Stimulated activated naive B cell treated with anti-CD40 and anti-IgM and Interleukin-4, amounts not matched to agents 10 μg/mL and 1 μg/mL and 100 μg/mL, for 72 hours (primary cell): ENCODE data around the gene MYZAP.
A peak's percentile ranks its signal among the peaks of the same experiment; 100 is the strongest.

Experiments
- ATAC-seq, 2 donors: fragments of 150-1000 bp; cut with Tn5 transposase; replicated peaks; 2 replicates each; pipeline ENCODE4 v1.10.0; 2021; ENCODE audit warnings: moderate library complexity in 1 of 2
- DNase-seq: peaks from one replicate; pipeline ENCODE4 v3.0.0; 2021
- H3K27ac Mint-ChIP-seq: one replicate; pipeline ENCODE4 v1.8.0; 2022; ENCODE audit warnings: mild to moderate bottlenecking, mixed read lengths
- H3K27me3 Mint-ChIP-seq, 2 donors: one replicate each; pipeline ENCODE4 v1.8.0; 2022; ENCODE audit warnings: mixed read lengths in 2 of 2
- H3K36me3 Mint-ChIP-seq, 2 donors: one replicate each; pipeline ENCODE4 v1.8.0; 2022; ENCODE audit warnings: mixed read lengths in 2 of 2, mild to moderate bottlenecking in 1 of 2
- H3K4me1 Mint-ChIP-seq, 2 donors: one replicate each; pipeline ENCODE4 v1.8.0; 2022; ENCODE audit warnings: mixed read lengths in 2 of 2, mild to moderate bottlenecking in 1 of 2
- H3K4me3 Mint-ChIP-seq, 2 donors: one replicate each; pipeline ENCODE4 v1.8.0; 2022; ENCODE audit warnings: mild to moderate bottlenecking in 2 of 2, mixed read lengths in 2 of 2, moderate library complexity in 1 of 2
- H3K9me3 Mint-ChIP-seq, 2 donors: one replicate each; pipeline ENCODE4 v1.8.0; 2022; ENCODE audit warnings: mixed read lengths in 2 of 2, mild to moderate bottlenecking in 1 of 2

The MYZAP gene

DNA sequence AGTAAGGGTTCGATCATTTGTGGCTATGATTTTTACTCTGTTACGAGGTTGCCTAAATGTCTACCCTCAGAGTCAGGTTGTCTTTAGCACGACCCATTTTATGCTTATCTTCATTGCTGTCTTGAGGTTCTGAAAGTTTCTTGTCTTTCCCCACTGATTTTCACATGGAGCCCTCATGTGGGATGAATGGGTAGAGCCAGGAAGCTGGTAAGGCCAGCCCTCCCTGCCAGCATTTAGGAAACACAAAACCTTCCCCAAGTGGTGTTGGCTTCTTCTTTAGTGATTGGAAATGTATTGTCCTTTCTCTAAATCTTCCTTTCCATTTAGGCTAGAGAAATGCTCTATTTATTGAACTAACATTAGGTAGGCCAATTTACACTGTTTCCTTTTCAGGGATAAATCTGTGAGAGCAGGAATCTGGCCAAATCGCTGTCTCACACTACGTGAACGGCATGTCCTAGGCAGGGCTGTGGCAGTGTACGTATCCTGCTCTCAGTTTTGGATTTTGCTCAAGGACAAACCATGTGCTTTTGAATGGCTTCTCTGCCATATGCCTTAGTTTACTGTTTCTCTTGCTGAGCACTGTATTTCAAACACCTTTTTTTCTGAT, 43.7 kb downstream of the MYZAP start:
- no peak overlapping the region for H3K4me3 Mint-ChIP-seq
- no peak for ATAC-seq

GRCh38 chr15:57637846-57638245, 46.1 kb downstream of the MYZAP start:
- Mint-ChIP-seq H3K4me1 (peaks cover 0 to 2% of the 10 kb centered on the region in 2 donors), H3K27ac (no peak overlapping the region), H3K4me3 (no peak overlapping the region), H3K27me3 (no peaks in the 10 kb centered on the region), H3K36me3 (peaks cover 16 to 26% of the 10 kb centered on the region in 2 donors), H3K9me3 (no peaks in the 10 kb centered on the region)
- DNase-seq = no peak
- ATAC-seq = no peak

More for the DNA sequence above, 43.7 kb downstream of the MYZAP start:
- H3K9me3 Mint-ChIP-seq = no peaks in the 10 kb centered on the region
- DNase-seq = no peak
- peaks cover 30 to 31% of the 10 kb centered on the region in 2 donors for H3K36me3 Mint-ChIP-seq
- H3K4me1 Mint-ChIP-seq = peaks cover 0 to 2% of the 10 kb centered on the region in 2 donors
- peak overlapping the region; percentile 38 for H3K27ac Mint-ChIP-seq
- H3K27me3 Mint-ChIP-seq = no peaks in the 10 kb centered on the region

GRCh38 chr15:57639306-57639705, 47.6 kb downstream of the MYZAP start:
- H3K4me3 Mint-ChIP-seq = no peak overlapping the region
- H3K9me3 Mint-ChIP-seq = no peaks in the 10 kb centered on the region
- no peaks in the 10 kb centered on the region for H3K27me3 Mint-ChIP-seq
- no peak overlapping the region for H3K27ac Mint-ChIP-seq
- H3K36me3 Mint-ChIP-seq = peaks cover 8 to 23% of the 10 kb centered on the region in 2 donors
- ATAC-seq (no peak), DNase-seq (no peak)
- H3K4me1 Mint-ChIP-seq = peaks cover 0 to 2% of the 10 kb centered on the region in 2 donors

- ATAC-seq (peak; percentile 82), DNase-seq (no peak)
- Mint-ChIP-seq H3K36me3 (peaks cover 12 to 22% of the 10 kb centered on the region in 2 donors), H3K9me3 (no peaks in the 10 kb centered on the region), H3K27ac (no peak overlapping the region), H3K4me1 (peaks cover 2 to 6% of the 10 kb centered on the region in 2 donors), H3K27me3 (no peaks in the 10 kb centered on the region), H3K4me3 (no peak overlapping the region)
Measured at GRCh38 chr15:57640930-57641682, 49.4 kb downstream of the MYZAP start.

DNA sequence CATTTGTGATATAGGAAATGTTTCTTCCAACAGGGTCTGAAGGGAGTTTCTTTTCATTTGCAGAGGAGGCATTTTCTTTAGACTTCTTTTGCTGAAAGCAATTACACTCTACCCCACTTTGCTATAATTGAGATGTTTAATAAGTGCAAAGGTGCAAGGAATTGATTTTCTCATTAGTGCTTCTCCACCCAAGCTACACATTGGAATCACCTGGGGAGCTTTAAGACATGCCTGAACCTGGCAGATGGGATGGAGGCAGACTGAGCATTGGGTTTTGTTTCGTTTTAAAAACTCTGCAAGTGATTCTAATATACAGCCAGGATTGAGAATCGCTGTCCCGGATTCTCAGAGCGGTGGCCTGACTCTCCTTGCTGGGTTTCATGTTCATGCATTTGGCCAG, 52.1 kb downstream of the MYZAP start:
- peaks cover 0 to 2% of the 10 kb centered on the region in 2 donors for H3K9me3 Mint-ChIP-seq
- ATAC-seq = no peak
- no peaks in the 10 kb centered on the region for H3K27me3 Mint-ChIP-seq
- peaks cover 12 to 13% of the 10 kb centered on the region in 2 donors for H3K36me3 Mint-ChIP-seq
- no peak overlapping the region for H3K4me3 Mint-ChIP-seq
- no peak for DNase-seq
- H3K27ac Mint-ChIP-seq = no peak overlapping the region
- H3K4me1 Mint-ChIP-seq = peaks cover 17 to 25% of the 10 kb centered on the region in 2 donors

DNA sequence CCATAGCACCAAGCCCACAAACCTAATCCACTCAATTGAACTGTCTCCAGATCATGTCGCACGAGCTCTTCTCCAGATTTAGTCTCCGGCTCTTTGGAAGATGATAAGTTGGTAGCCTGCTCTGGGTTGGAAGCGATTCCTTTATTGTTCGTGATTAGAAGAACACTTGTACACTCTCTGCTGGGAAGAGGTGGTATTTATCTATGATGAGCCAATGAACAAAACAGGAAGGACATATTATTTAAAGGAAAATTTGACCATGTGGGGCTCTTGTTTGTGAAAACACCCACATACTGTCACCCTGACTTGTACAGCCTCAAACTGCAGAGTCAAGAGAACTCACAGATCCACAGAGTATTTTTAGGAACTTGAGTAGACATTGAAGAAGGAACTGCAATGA, 54.4 kb downstream of the MYZAP start:
- ATAC-seq = no peak
- Mint-ChIP-seq H3K9me3 (peaks cover 0 to 2% of the 10 kb centered on the region in 2 donors), H3K27ac (no peak overlapping the region), H3K4me1 (peaks cover 18 to 37% of the 10 kb centered on the region in 2 donors), H3K4me3 (peak overlapping the region; percentile 34 to 43), H3K36me3 (peaks cover 13 to 17% of the 10 kb centered on the region in 2 donors), H3K27me3 (no peaks in the 10 kb centered on the region)
- DNase-seq = no peak

- peaks cover 20 to 49% of the 10 kb centered on the region in 2 donors for H3K4me1 Mint-ChIP-seq
- H3K27me3 Mint-ChIP-seq = no peaks in the 10 kb centered on the region
- peaks cover 13 to 17% of the 10 kb centered on the region in 2 donors for H3K36me3 Mint-ChIP-seq
- DNase-seq (no peak), ATAC-seq (peak; percentile 93 to 96)
- peaks cover 0 to 2% of the 10 kb centered on the region in 2 donors for H3K9me3 Mint-ChIP-seq
- H3K27ac Mint-ChIP-seq = peak overlapping the region; percentile 15
- H3K4me3 Mint-ChIP-seq = peak overlapping the region; percentile 36 to 70
Measured at GRCh38 chr15:57647071-57647790, 55.5 kb downstream of the MYZAP start.

- H3K27ac Mint-ChIP-seq = peak overlapping the region; percentile 15
- H3K36me3 Mint-ChIP-seq = peaks cover 13 to 17% of the 10 kb centered on the region in 2 donors
- peak overlapping the region in 1 of 2 donors; percentile 70 for H3K4me3 Mint-ChIP-seq
- peaks cover 0 to 2% of the 10 kb centered on the region in 2 donors for H3K9me3 Mint-ChIP-seq
- H3K4me1 Mint-ChIP-seq = peaks cover 20 to 52% of the 10 kb centered on the region in 2 donors
- peak in 1 of 2 donors; percentile 72 for ATAC-seq
- no peak for DNase-seq
- H3K27me3 Mint-ChIP-seq = no peaks in the 10 kb centered on the region
Measured at GRCh38 chr15:57647791-57648130, 56.1 kb downstream of the MYZAP start.

DNA sequence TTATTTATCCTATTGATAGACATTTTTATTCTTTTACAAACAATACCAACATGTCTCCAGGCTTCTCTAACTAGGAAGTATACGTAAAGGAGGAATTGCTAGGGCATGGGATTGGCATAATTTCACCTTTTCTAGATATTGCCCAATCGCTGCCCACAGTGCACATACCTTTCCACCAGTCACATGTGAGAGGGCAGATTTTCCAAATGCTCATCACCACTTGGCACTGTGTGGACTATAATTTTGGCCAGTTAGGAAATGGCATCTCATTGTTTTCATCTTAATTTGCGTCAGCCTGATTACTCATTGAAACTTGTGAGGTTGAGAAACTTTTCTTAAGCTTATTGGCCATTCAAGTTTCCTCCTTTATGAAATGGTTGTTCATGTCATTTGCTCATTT, 57.4 kb downstream of the MYZAP start:
- Mint-ChIP-seq H3K27ac (no peak overlapping the region), H3K9me3 (peaks cover 0 to 2% of the 10 kb centered on the region in 2 donors), H3K36me3 (peaks cover 9 to 17% of the 10 kb centered on the region in 2 donors), H3K4me1 (peaks cover 20 to 52% of the 10 kb centered on the region in 2 donors), H3K4me3 (no peak overlapping the region), H3K27me3 (no peaks in the 10 kb centered on the region)
- DNase-seq = no peak
- no peak for ATAC-seq

DNA sequence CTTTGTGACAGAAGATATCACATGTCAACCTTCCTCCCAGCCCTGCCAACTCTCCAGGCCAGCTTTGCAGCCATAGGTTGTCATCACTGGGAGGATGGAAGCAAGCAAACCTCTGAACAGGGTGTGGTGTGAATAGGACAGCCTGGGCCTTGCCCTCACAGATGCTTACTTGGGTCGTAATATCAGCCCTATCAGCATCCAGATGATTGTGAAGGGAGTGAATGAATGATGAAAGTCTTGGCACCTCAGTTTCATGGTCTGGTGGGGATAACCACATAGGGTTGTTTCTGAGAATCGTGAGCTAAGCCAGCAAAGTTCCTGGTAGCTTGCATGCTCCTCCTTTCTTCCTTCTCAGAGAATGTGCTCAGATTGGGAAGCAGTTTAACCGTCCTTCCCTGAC, 59.7 kb downstream of the MYZAP start:
- H3K27ac Mint-ChIP-seq = no peak overlapping the region
- DNase-seq (no peak), ATAC-seq (no peak)
- no peaks in the 10 kb centered on the region for H3K27me3 Mint-ChIP-seq
- H3K9me3 Mint-ChIP-seq = no peaks in the 10 kb centered on the region
- no peak overlapping the region for H3K4me3 Mint-ChIP-seq
- peaks cover 4 to 10% of the 10 kb centered on the region in 2 donors for H3K36me3 Mint-ChIP-seq
- peaks cover 18 to 43% of the 10 kb centered on the region in 2 donors for H3K4me1 Mint-ChIP-seq

DNA sequence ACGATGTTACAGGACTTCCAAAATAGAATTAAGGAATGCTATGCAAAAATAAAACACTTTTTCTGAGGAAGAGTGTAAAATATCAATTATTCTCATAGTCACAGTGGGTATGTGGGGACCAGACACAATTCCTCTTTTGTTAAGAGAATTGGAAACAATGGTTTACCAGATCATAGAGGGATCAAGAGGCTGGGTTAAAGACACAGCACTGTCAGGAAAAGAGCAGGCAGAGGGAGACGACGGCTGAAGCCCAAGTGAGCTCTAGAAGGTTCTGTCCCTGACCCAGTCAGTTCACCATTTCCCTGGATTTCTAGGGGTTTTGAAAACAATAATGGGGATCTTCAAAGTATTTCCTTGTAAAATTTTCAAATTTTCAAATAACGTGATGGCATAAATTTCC, 60.8 kb downstream of the MYZAP start:
- no peak overlapping the region for H3K4me3 Mint-ChIP-seq
- ATAC-seq (no peak), DNase-seq (no peak)

DNA sequence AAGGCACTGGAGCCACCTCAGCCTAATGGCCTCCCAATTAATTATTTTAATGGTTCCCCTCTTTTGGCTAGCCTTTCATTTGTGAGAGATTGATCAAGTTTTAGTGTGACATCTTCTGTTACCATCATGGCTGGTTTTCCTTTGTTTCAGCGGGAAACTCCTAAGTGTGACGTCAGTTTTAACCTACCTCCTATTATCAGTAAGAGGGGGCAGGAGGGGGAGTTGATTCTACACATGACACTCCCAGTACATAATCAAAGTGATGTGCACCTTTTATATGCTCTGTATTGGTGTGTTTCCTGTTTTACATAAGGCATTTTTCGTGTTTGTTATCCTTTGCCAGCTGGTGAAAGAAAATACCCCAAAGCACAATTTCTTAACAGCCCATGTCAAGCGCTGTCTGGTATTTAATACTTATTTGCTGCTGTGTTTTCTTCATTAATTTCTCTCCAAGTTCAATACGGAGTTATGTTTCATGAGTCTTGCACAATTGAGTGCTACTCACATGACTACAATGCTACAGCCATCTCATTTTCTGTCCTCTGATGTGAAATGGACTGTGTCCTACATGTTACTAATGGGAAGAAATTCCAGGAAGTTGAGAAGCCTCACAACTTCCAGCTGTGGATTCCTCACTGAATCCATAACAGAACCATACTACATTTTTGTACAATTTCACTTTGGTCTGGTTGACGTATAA, 62.6 kb downstream of the MYZAP start:
- Mint-ChIP-seq H3K27ac (no peak overlapping the region), H3K36me3 (peaks cover 7 to 10% of the 10 kb centered on the region in 2 donors), H3K9me3 (no peaks in the 10 kb centered on the region), H3K27me3 (peaks cover 0 to 6% of the 10 kb centered on the region in 2 donors), H3K4me1 (peaks cover 3 to 27% of the 10 kb centered on the region in 2 donors), H3K4me3 (no peak overlapping the region)
- DNase-seq = no peak
- ATAC-seq = no peak

More for the DNA sequence above, 60.8 kb downstream of the MYZAP start:
- Mint-ChIP-seq H3K27ac (no peak overlapping the region), H3K27me3 (no peaks in the 10 kb centered on the region), H3K9me3 (no peaks in the 10 kb centered on the region), H3K4me1 (peaks cover 7 to 33% of the 10 kb centered on the region in 2 donors), H3K36me3 (peaks cover 4 to 10% of the 10 kb centered on the region in 2 donors)

DNA sequence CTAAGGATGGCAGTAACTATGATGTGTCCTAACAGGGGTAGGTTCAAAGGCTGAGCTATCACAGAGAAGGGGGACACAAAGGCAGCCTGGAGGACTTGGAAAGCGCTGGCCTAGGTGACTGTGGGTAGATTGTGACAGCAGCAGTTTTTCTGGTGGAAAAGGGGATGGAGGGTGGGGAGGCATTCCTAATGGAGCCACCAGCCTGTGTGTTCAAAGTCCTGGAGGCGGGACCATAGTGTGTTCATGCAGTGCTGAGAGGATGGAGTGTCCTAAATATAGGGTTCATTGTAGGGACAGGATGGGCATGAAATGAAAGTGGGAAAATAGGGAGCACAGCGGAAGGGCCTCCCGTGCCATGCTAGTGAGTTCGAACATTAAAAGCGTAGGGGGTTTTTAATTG, 63.3 kb downstream of the MYZAP start:
- Mint-ChIP-seq H3K36me3 (peaks cover 5 to 7% of the 10 kb centered on the region in 2 donors), H3K4me1 (peaks cover 3 to 23% of the 10 kb centered on the region in 2 donors), H3K27me3 (peaks cover 0 to 6% of the 10 kb centered on the region in 2 donors), H3K9me3 (no peaks in the 10 kb centered on the region), H3K27ac (no peak overlapping the region), H3K4me3 (no peak overlapping the region)
- no peak for ATAC-seq
- no peak for DNase-seq

GRCh38 chr15:57655809-57656208, 64.1 kb downstream of the MYZAP start:
- H3K27ac Mint-ChIP-seq = no peak overlapping the region
- no peak overlapping the region for H3K4me3 Mint-ChIP-seq
- ATAC-seq = peak in 1 of 2 donors; percentile 41
- H3K9me3 Mint-ChIP-seq = no peaks in the 10 kb centered on the region
- peaks cover 0 to 4% of the 10 kb centered on the region in 2 donors for H3K36me3 Mint-ChIP-seq
- H3K27me3 Mint-ChIP-seq = peaks cover 0 to 6% of the 10 kb centered on the region in 2 donors
- no peak for DNase-seq
- peaks cover 2 to 15% of the 10 kb centered on the region in 2 donors for H3K4me1 Mint-ChIP-seq
